SKM-1 (cell line): ENCODE data around the gene DNAJC17.

Experiments
- DNase-seq: peaks from one replicate; lab custom pipeline; 2025; ENCODE audit not compliant: unreplicated experiment; lab: John Stamatoyannopoulos, UW

The DNAJC17 gene

GRCh38 chr15:40767838-40768500 is 39.3 kb downstream of the DNAJC17 start:
- no peak for DNase-seq

DNA sequence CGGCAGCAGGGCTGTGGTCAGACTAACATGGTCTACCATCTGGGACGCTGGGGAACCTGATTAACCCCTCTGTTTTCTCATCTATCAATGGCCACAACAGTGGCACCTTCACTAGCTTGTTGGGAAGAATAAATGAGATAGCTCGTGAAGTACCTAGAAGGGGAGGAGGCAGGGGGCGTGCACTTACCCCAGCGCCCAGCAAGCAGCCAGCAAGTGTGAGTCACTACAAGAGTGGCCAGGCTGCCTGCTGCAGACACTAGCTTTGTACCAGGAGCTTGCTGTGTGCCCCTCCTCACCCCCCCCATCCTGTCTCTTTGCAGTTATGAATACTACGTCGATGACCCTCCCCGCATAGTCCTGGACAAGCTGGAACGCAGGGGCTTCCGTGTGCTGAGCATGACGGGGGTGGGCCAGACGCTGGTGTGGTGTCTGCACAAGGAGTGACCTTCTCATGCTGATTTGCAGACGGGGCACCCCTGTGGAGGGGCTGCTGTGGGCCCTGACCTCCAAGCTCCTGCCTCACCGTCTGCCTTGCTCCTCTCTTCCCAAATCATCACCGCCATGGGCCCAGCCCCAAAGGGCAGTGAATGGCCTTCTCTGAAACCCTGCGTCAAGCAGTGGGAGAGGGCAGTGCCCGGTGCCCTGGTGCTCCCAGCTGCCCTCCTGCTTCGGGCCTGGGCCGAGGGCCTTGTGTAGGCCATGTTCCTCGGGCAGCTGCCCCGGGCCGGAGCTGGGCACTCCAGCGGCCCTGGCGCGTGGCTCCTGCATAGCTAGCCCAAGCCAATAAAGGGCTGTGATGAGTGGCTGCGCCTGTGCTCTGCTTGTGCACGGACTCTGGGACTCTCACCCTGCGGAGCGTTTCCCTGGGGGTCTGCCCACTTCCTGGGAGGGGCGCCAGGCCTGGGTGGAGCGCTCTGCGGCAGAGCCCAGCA is 40.1 kb downstream of the DNAJC17 start:
- no peak for DNase-seq

- DNase-seq, result no peak
Measured at GRCh38 chr15:40766194-40766815, 41.0 kb downstream of the DNAJC17 start.

- DNase-seq, result no peak
Measured at GRCh38 chr15:40764629-40765103, 42.6 kb downstream of the DNAJC17 start.

DNA sequence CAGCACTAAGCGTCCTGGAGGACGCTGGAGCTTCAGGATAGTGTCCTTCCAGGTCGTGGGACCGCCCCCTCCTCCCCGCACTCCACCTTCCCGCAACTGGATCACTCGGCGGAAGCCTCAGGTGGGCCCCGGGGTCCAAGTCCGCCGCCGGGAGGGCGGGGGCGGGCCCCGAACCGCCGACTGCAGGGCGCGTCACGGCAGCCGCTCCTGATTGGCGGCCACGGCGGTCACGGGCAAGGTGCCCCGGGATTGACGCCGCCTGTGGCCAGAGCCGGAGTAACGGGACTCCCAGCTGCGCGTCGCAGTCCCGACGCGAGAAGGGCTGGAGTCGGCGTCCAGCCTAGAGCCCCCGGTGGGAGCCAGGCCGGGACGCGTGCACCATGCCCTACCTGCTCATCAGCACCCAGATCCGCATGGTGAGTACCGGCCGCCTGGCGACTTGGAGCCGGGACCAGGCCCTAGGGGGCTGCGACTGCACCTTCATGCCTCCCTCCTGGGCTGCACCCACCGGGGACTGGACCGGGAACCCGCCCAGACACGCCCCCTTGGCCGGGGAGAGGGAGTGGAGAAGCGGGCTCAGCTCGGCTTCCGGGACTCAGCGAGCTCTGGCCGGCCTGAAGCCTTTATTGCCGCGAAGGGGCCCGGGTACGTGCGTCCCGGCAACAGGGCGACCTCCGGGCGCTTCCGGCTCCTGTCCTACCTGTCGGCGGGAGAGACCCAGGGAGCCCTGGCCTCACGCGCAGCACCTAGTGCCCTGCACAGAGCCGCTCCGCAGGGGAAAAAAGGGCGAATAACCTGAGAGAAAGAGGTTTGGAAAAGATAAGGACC is 43.3 kb downstream of the DNAJC17 start, which contains the start of gene GCHFR:
TSS of gene GCHFR (plus strand) at position 268 of the 828 bp plus-strand sequence. CDS start at position 381, 113 bp downstream.
- no peak for DNase-seq

- no peak for DNase-seq
Measured at GRCh38 chr15:40762919-40763800, 44.1 kb downstream of the DNAJC17 start.

- DNase-seq, result no peak
Measured at GRCh38 chr15:40759961-40760360, 47.3 kb downstream of the DNAJC17 start.

DNA sequence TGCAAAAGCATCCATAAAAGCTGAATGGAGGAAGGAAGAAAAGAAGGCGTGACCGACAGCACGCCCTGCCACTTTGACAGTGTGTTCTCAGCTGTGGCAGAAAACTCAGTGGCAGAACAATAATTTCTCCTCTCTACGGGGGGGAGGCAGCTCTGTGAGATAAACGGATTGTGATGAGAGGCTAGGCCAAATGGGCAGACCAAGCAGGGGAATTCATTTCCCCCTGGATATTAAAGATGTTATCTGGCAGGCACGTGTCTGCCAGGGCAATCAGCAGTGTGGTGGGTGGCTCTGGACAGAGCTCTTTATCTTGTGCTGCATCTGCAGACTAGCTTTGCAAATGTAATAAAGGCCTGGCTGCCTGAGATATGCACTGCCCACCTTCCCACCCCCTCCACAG is 50.3 kb downstream of the DNAJC17 start:
- no peak for DNase-seq

GRCh38 chr15:40755812-40756208 is 51.5 kb downstream of the DNAJC17 start:
- no peak for DNase-seq

- peak; percentile 90 for DNase-seq
Measured at GRCh38 chr15:40754883-40755811, 52.1 kb downstream of the DNAJC17 start, which contains the start of gene RMDN3. Gene RMDN3, minus strand, starts transcription at chr15:40755254. Its CDS starts 471 bp downstream, at chr15:40754783.

- DNase-seq, result no peak
Measured at GRCh38 chr15:40754574-40754882, 52.7 kb downstream of the DNAJC17 start.

DNA sequence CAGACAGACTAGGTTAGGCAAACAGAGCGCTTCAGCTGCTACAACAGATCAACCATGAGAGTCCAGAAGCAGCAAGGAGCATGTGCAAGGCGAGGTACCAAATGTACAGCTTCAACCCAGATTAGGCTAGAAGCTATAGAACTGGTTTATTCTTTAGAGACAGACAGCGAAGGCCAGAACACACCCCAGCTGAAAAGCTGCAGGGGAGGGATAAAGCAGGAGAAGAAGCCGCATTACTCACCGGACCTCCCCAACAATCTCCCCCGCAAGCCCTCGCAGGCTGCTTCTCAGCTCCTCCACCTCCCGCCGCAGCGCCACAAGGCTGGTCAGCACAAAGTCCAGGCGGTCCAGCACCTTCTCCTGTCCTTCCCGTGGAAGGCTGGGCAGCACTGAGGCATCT is 55.5 kb downstream of the DNAJC17 start:
- DNase-seq, result no peak

GRCh38 chr15:40750885-40751284 is 56.4 kb downstream of the DNAJC17 start:
- no peak for DNase-seq

DNA sequence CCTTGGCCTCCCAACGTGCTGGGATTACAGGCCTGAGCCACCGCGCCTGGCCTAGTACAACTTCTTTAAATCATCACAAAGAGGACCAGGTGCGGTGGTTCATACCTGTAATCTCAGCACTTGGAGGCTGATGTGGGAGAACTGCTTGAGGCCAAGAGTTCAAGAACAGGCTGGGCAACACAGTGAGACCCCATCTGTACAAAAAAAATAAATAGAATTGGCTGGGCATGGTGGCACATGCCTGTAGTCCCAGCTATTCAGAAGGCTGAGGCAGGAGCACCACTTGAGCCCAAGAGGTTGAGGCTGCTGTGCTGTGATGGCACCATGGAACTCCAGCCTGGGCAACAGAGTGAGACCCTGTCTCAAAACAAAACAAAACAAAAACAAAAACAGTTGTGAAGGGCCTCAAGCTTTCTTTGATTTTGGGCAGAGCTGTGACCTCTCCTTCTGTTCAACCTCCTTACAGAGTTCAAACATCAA is 58.1 kb downstream of the DNAJC17 start:
- DNase-seq, result no peak

- no peak for DNase-seq
Measured at GRCh38 chr15:40747685-40748631, 59.3 kb downstream of the DNAJC17 start.

DNA sequence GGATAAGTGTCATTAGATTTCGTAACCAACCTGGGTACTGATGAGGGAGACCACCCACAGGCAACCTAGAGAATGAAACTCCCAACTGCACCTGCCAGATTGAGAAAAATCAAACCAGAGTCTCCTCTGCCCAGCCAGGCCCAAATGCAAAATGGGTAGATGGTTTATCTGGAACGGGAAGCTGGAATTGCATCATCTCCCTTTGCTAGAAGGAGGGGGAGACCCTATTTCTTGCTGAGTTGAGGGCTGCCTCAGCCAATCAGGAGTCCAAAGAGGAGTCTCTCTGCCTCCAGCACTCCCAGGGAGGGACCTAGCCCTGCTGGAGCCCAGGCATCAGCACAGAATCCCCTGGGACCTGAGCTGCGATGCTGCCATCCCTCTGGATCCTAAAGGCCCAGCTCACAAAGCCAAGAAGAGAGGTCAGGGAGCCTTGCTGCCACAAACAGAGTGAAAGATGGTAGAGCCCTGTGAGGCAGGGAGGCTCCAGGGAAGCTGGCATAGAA is 60.3 kb downstream of the DNAJC17 start:
- peak; percentile 53 for DNase-seq

- no peak for DNase-seq
Measured at GRCh38 chr15:40744815-40745152, 62.5 kb downstream of the DNAJC17 start.
